ENCODE data around the gene FCHSD2. TPM values are rescaled to one million over a fixed set of nuclear protein-coding genes. Genes with fewer than 3 reads are reported as not detected.

FCHSD2 gene
- total RNA-seq, 6 donors from 2014 or later = 22.5 to 55.6 (median 42.7) TPM

DNA sequence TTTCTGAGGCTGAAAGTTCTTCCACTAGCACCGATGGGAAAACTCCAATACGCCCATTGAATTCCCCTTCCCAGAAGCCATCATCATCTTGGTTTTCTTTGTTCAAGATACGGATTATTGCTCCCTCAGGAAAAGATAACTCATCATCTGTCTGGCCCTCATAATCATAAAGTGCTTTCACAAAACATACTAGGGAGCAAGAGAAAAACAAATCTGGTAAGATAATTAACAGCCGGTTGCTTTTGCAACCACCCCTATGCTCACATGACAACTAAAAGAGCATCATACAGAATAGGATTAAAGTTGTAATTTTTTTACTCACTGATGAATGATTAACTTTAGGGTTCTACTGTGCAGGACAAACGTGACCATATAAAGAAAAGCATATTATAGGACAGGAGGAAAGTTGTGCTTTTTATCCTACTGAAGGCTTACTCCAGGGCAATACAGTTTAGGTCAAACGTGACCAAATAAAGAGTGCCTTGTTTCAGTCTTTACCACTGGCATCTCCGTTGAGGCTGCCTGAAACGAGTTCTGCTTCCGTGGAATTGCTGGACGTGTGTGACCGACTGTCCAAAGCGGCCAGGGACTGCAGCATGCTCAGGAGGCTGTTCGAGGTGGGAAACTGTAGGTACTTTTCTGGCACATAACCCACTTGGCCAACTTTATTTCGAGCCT, 299.3 kb downstream of the FCHSD2 start:
- ATAC-seq (ENCODE audit: low FRiP score in 2 of 2) (no peak), DNase-seq (no peak)
- no peak overlapping the region for H3K27ac ChIP-seq
- no peaks in the 10 kb centered on the region for H3K27me3 ChIP-seq
- no peak overlapping the region for H3K4me3 ChIP-seq
- no peaks in the 10 kb centered on the region for H3K9me3 ChIP-seq
- TF ChIP-seq, protein P1, sequence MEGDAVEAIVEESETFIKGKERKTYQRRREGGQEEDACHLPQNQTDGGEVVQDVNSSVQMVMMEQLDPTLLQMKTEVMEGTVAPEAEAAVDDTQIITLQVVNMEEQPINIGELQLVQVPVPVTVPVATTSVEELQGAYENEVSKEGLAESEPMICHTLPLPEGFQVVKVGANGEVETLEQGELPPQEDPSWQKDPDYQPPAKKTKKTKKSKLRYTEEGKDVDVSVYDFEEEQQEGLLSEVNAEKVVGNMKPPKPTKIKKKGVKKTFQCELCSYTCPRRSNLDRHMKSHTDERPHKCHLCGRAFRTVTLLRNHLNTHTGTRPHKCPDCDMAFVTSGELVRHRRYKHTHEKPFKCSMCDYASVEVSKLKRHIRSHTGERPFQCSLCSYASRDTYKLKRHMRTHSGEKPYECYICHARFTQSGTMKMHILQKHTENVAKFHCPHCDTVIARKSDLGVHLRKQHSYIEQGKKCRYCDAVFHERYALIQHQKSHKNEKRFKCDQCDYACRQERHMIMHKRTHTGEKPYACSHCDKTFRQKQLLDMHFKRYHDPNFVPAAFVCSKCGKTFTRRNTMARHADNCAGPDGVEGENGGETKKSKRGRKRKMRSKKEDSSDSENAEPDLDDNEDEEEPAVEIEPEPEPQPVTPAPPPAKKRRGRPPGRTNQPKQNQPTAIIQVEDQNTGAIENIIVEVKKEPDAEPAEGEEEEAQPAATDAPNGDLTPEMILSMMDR (IDR thresholded peaks at IDR 0.05) = no peak
- TF ChIP-seq EP300 (IDR thresholded peaks at IDR 0.05) (no peak), POLR2A (IDR thresholded peaks at IDR 0.05) (no peak), POLR2AphosphoS5 (IDR thresholded peaks at IDR 0.05) (no peak)
- WGBS, 2 donors = 90 to 94% methylated on average over 14 of the region's 14 CpGs
- H3K4me1 ChIP-seq = peaks cover 0 to 2% (median 1%) of the 10 kb centered on the region in 4 donors
- H3K36me3 ChIP-seq = peaks cover 5 to 59% (median 40%) of the 10 kb centered on the region in 4 donors

DNA sequence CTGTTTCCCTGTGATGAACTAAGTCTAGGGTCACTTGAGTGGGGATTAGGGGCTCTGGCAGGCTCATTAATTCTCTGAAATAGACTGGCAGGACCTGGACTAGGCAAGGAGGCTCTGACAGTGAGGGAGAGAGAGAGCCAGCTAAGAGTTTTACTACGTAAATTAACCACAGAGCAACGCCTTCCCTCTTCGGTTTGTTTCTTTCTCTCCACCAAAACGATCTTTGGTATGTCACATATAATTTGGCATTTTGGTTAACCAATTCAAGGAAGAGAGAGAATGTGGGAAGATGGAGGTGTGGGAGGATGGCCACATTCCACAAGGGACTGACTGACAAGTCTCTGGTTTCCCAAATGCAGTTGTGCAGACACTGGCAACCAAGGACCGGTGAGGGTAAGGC, 300.0 kb downstream of the FCHSD2 start:
- 76 to 87% methylated on average over 5 of the region's 5 CpGs for WGBS, 2 donors
- peaks cover 5 to 65% (median 46%) of the 10 kb centered on the region in 4 donors for H3K36me3 ChIP-seq
- TF ChIP-seq POLR2AphosphoS5 (IDR thresholded peaks at IDR 0.05) = no peak
- no peak for TF ChIP-seq POLR2A (IDR thresholded peaks at IDR 0.05)
- TF ChIP-seq, protein P1 (IDR thresholded peaks at IDR 0.05) = no peak
- no peak for TF ChIP-seq EP300 (IDR thresholded peaks at IDR 0.05)
- H3K27ac ChIP-seq = no peak overlapping the region
- no peak for ATAC-seq (ENCODE audit: low FRiP score in 2 of 2)
- no peaks in the 10 kb centered on the region for H3K27me3 ChIP-seq
- H3K4me3 ChIP-seq = no peak overlapping the region
- DNase-seq = no peak
- no peaks in the 10 kb centered on the region for H3K9me3 ChIP-seq
- peaks cover 0 to 5% (median 1%) of the 10 kb centered on the region in 4 donors for H3K4me1 ChIP-seq

DNA sequence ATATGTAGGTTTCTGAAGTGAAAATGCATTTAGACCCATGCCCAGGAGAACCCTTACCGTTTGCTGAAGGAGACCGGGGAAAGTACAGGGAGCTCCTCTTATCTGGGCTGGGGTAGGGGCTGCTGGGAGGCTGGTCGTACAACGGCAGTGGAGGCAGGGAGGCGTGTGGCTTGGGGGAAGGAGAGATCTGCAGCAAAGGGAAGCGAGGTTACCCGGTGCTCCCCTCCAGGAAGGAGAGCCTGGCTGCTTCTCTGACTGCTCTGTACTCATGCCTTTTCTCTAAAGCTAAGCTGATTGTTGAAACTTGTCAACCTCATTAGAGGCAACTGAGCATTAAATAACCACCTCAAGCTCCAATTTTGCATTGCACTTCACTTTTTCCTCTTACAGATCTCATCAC, 300.7 kb downstream of the FCHSD2 start:
- DNase-seq = no peak
- ATAC-seq (ENCODE audit: low FRiP score in 2 of 2) = no peak
- Histone ChIP-seq H3K27ac (no peak overlapping the region), H3K4me1 (peaks cover 2 to 9% (median 6%) of the 10 kb centered on the region in 4 donors), H3K9me3 (no peaks in the 10 kb centered on the region), H3K27me3 (no peaks in the 10 kb centered on the region), H3K4me3 (no peak overlapping the region), H3K36me3 (peaks cover 5 to 67% (median 46%) of the 10 kb centered on the region in 4 donors)
- no peak for TF ChIP-seq EP300 (IDR thresholded peaks at IDR 0.05)
- TF ChIP-seq, protein P1 (IDR thresholded peaks at IDR 0.05) = no peak
- no peak for TF ChIP-seq POLR2A (IDR thresholded peaks at IDR 0.05)
- TF ChIP-seq POLR2AphosphoS5 (IDR thresholded peaks at IDR 0.05) = no peak
- WGBS, 2 donors = 85 to 87% methylated on average over 7 of the region's 7 CpGs

DNA sequence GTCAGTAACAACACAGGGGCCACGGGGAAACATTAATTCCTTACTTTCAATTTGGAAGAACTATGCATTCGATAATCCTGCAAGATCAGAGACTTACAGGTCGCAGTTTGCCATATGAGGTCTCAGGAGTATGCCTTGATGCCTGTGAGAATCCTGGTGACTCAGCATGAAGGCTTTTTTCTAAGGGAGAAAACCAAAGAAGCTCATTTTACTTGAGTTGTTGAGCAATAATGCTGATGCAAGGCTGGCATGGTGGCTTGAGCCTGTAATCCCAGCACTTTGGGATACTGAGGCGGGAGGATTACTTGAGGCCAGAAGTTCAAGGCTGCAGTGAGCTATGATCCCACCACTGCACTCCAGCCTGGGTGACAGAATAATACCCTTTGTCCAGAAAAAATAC, 301.3 kb downstream of the FCHSD2 start:
- DNase-seq = no peak
- Histone ChIP-seq H3K4me1 (peaks cover 8 to 15% (median 9%) of the 10 kb centered on the region in 4 donors), H3K27ac (no peak overlapping the region), H3K36me3 (peaks cover 5 to 67% (median 46%) of the 10 kb centered on the region in 4 donors), H3K27me3 (no peaks in the 10 kb centered on the region), H3K9me3 (no peaks in the 10 kb centered on the region), H3K4me3 (no peak overlapping the region)
- no peak for ATAC-seq (ENCODE audit: low FRiP score in 2 of 2)
- TF ChIP-seq, protein P1 (IDR thresholded peaks at IDR 0.05) = no peak
- TF ChIP-seq EP300 (IDR thresholded peaks at IDR 0.05) (no peak), POLR2A (IDR thresholded peaks at IDR 0.05) (no peak), POLR2AphosphoS5 (IDR thresholded peaks at IDR 0.05) (no peak)
- WGBS, 2 donors = 96 to 97% methylated on average over 4 of the region's 4 CpGs

All from upper lobe of left lung (tissue), 6 donors.